ENCODE measurements around the gene MSMB. TPM values are rescaled to one million over a fixed set of nuclear protein-coding genes. Genes with fewer than 3 reads are reported as not detected.

The MSMB gene
- total RNA-seq, 1 donor from 2014 or later = not detected

DNA sequence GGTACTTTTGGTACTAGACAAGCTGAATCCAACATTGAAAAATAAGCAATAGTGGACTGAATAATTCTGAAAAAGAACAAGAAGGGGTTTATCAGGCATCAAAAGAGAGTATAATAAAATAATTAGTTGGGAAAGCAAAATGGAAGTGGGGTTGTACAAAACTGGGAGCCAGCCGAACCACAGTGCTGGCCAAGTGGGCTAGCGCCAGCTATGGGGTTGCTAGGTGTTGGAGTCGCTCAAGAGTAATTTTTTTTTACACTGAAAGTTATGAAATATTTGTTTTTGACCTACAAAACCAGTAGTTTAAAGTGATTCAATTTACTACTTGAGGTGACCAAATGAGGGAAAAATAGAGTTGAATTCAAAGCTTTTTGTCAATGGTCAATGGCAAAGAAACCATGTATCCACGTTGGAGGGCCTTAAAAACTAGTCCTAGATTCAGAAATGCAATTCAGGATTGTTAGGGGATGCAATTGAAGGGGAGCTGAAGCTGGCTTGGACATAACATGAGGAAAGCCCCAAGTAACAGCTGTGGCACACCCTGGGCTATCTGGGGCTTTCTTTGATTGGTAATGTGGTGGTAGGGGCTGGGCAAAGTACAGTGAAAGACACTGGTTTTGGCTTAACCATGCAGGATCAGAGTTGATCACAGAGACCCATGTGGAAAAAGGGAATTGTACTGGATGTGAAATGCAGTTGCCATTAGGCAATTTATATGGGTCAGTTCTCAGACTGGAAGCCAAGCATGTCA is 28.3 kb upstream of the MSMB start:
- Mint-ChIP-seq H3K4me1 (ENCODE audit: low read depth) (no peaks in the 10 kb centered on the region), H3K4me3 (ENCODE audit: unreplicated experiment) (no peak overlapping the region), H3K36me3 (ENCODE audit: low read depth) (peaks cover 2% of the 10 kb centered on the region), H3K27me3 (ENCODE audit: low read depth) (no peaks in the 10 kb centered on the region), H3K9me3 (ENCODE audit: low read depth) (no peaks in the 10 kb centered on the region), H3K27ac (ENCODE audit: unreplicated experiment) (no peak overlapping the region)
- DNase-seq (ENCODE audit: low spot score) = no peak
- TF ChIP-seq CTCF (IDR thresholded peaks at IDR 0.05) = no peak

DNA sequence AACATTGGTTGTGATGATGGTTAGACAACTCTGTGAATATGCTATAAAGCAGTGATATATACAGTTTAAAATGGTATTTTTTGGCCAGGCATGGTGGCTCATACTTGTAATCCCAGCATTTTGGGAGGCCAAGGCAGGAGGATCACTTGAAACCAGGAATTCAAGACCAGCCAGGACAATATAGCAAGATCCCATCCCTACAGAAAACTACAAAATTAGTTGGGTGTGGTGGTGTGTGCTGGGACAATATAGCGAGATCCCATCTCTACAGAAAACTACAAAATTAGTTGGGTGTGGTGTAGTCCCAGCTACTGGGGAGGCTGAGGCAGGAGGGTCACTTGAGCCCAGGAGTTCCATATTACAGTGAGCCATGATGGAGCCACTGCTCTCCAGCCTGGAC is 27.5 kb upstream of the MSMB start:
- no peak for DNase-seq (ENCODE audit: low spot score)
- Mint-ChIP-seq H3K4me3 (ENCODE audit: unreplicated experiment) (no peak overlapping the region), H3K36me3 (ENCODE audit: low read depth) (peaks cover 2% of the 10 kb centered on the region), H3K27me3 (ENCODE audit: low read depth) (no peaks in the 10 kb centered on the region), H3K4me1 (ENCODE audit: low read depth) (no peaks in the 10 kb centered on the region), H3K9me3 (ENCODE audit: low read depth) (no peaks in the 10 kb centered on the region), H3K27ac (ENCODE audit: unreplicated experiment) (no peak overlapping the region)
- TF ChIP-seq CTCF (IDR thresholded peaks at IDR 0.05) = no peak

GRCh38 chr10:46070749-46071148 is 24.7 kb upstream of the MSMB start:
- H3K27ac Mint-ChIP-seq (ENCODE audit: unreplicated experiment) = no peak overlapping the region
- no peaks in the 10 kb centered on the region for H3K9me3 Mint-ChIP-seq (ENCODE audit: low read depth)
- DNase-seq (ENCODE audit: low spot score) = no peak
- peaks cover 2% of the 10 kb centered on the region for H3K36me3 Mint-ChIP-seq (ENCODE audit: low read depth)
- TF ChIP-seq CTCF (IDR thresholded peaks at IDR 0.05) = no peak
- H3K4me3 Mint-ChIP-seq (ENCODE audit: unreplicated experiment) = no peak overlapping the region
- H3K27me3 Mint-ChIP-seq (ENCODE audit: low read depth) = no peaks in the 10 kb centered on the region
- no peaks in the 10 kb centered on the region for H3K4me1 Mint-ChIP-seq (ENCODE audit: low read depth)

- Mint-ChIP-seq H3K36me3 (ENCODE audit: low read depth) (peaks cover 2% of the 10 kb centered on the region), H3K4me3 (ENCODE audit: unreplicated experiment) (no peak overlapping the region), H3K27ac (ENCODE audit: unreplicated experiment) (no peak overlapping the region), H3K27me3 (ENCODE audit: low read depth) (no peaks in the 10 kb centered on the region), H3K9me3 (ENCODE audit: low read depth) (no peaks in the 10 kb centered on the region), H3K4me1 (ENCODE audit: low read depth) (no peaks in the 10 kb centered on the region)
- TF ChIP-seq CTCF (IDR thresholded peaks at IDR 0.05) = no peak
- DNase-seq (ENCODE audit: low spot score) = no peak
Measured at GRCh38 chr10:46069771-46070463, 23.8 kb upstream of the MSMB start.

- no peak overlapping the region for H3K4me3 Mint-ChIP-seq (ENCODE audit: unreplicated experiment)
- no peak overlapping the region for H3K27ac Mint-ChIP-seq (ENCODE audit: unreplicated experiment)
- H3K36me3 Mint-ChIP-seq (ENCODE audit: low read depth) = peaks cover 2% of the 10 kb centered on the region
- DNase-seq (ENCODE audit: low spot score) = no peak
- no peaks in the 10 kb centered on the region for H3K27me3 Mint-ChIP-seq (ENCODE audit: low read depth)
- TF ChIP-seq CTCF (IDR thresholded peaks at IDR 0.05) = no peak
- H3K4me1 Mint-ChIP-seq (ENCODE audit: low read depth) = no peaks in the 10 kb centered on the region
- H3K9me3 Mint-ChIP-seq (ENCODE audit: low read depth) = no peaks in the 10 kb centered on the region
Measured at GRCh38 chr10:46068905-46069304, 22.8 kb upstream of the MSMB start.
